Pons (tissue), 1 donor: ENCODE data around the gene IRX3.

Experiments used
- DNase-seq: peaks from one replicate; pipeline ENCODE4 v3.0.0-alpha.2; 2016; ENCODE audit warnings: low spot score

The IRX3 gene

GRCh38 chr16:54290833-54291655 is 4.5 kb upstream of the IRX3 start:
- DNase-seq, result no peak

DNA sequence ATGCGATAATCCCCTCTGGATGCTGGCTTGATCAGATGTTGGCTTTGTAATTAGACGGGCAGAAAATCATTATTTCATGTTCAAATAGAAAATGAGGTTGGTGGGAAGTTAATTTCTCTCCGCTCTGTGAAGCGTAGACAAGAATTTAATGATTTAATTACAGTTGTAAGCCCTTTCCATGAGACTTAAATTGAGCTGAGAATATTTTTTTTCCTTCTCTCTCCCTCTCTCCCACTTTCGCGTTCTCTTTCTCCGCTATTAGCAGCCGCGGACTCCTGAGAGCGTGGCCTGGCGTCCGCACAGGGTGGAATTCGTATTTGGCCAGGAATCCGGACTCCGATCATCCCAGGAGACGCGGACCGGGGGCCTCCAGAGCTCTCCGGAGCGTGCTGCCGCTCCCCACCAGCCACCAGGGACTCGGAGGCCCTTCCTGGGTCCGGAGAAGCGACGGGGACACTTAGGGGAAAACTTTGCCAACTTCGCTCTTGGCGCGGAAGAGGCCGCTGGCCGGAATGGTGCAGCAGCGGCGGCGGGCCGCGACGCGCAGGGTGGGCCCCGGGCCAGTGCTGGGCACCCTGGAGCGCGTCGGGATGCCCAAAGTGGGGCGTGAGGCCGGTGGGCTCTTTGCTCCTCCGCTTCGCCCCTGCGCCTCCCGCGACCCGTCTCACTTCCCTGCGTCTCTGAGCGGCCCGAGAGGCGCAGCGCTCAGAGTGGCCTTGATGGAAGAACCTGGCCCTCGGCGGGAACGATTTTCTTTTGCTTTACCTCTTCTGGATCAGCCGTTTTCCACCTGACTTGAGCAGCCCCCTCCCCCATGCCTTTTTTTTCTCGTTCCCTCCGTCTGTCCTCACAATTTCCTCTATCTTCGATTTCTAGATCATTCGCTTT is 3.6 kb upstream of the IRX3 start:
- DNase-seq, result no peak

DNA sequence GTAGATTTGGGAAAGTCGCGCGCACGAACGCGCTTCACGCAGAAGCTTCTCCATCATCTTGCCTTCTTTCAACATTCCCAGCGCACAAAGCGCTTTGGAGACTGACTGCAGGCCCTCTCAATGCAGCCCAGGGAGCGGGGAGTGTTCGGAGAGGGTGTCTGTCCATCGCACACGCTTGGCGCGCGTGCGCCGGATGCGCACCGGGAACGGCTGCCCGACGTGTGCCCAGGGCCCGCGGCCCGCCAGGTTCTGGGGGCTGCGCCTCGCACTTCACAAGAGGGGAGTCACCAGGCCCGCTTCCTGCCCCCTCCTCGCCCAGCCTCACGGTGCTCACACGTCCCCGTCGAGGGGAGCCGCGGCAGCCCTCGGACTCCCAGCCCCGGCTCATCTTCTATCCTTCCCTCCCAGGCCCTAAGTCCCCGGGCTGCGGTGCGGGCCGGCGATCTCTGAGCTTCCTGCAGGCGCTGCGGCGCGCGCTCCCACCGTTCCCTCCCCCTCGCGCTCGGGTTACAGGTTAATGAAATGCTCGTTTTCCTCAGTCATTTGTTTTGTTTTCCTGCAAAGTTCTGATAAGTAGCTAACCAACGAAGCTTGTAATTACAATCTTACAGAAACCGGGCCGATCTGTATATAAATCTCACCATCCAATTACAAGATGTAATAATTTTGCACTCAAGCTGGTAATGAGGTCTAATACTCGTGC is 2.8 kb upstream of the IRX3 start:
- no peak for DNase-seq

DNA sequence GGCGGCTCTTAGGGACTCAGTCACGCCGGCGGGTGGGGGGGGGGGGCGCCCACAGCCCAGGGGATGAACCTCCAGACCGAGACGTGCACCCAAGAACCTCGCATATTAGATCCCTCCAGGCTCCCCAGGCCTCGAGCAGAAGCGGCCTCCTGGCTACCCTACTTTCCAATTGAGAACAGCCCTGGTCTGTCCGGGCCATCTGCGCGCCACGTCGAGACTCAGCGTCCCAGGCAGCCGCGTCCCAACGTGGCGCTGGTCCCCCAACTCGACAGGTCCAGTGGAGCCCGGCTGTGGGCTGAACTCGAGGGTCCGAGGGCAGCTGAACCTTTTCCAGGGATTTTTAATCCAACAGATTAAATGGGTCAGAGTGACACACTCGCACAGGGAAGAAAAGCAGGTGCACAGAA is 2.3 kb upstream of the IRX3 start:
- DNase-seq, result no peak

DNA sequence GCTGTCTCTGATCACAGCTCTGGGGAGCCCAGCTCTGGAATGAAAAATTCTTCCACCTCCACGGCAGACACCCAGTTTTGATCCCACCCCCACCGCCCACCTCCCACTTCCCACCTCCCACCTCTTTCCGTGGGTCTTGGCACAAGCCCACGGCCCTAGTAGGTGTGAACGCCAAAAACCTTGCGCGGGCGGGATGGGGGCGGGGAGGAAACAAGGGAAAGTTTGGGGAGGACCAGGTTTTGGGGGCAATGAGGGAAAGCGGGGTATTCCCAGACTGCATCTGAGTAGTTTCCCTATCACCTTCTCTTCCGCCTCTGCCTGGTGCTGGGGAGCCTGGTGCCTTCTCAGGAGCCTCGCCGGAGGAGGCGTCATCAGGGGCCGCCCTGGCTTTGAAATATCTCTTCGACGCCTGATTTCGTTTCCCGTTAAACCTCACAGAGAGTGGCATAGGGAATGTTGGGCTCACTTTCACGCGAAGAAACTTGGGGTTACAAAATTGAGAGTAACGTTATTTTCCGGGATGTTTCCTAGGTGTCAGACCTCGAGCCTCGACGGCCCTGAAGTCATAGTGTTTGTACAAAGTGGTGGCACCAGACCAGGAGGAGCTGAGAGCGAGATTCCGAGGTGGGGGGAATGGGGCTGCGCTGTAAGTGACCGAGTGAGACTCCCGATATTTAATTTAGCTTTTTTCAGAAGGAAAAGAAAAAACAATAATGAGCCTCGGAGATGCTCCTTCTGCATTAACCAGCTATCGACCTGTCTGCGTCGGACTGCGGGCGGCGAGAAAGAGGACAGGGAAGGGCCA is 1.6 kb upstream of the IRX3 start:
- DNase-seq, result no peak

- DNase-seq, result no peak
Measured at GRCh38 chr16:54287131-54288029, 793 bp upstream of the IRX3 start.

- no peak for DNase-seq
Measured at GRCh38 chr16:54286090-54286365, 559 bp downstream of the IRX3 start.

- no peak for DNase-seq
Measured at GRCh38 chr16:54285414-54286089, 1.0 kb downstream of the IRX3 start.

DNA sequence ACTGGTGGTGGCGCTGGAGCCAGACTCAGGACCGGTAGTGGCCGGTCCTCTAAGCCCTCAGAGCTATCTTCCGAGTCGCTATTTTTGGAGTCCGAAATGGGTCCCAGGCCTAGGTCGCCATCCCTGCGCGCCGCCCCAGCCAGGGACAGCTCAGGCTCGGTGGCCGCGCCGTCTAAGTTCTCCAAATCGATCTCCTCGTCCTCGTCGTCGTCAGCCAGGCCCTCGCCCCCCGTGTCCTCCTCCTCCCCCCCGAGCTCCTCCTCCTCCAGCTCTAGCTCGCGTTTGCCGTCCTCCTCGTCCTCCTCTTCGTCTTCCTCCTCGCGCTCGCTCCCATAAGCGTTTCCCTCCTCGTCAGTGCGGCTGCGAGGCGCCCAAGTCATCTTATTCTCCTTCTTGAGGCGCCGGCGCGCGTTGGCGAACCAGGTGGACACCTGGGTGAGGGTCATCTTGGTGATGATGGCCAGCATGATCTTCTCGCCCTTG is 1.6 kb downstream of the IRX3 start:
- no peak for DNase-seq

- DNase-seq, result no peak
Measured at GRCh38 chr16:54284319-54284930, 2.2 kb downstream of the IRX3 start.

GRCh38 chr16:54283725-54284318 is 2.8 kb downstream of the IRX3 start:
- DNase-seq, result no peak

DNA sequence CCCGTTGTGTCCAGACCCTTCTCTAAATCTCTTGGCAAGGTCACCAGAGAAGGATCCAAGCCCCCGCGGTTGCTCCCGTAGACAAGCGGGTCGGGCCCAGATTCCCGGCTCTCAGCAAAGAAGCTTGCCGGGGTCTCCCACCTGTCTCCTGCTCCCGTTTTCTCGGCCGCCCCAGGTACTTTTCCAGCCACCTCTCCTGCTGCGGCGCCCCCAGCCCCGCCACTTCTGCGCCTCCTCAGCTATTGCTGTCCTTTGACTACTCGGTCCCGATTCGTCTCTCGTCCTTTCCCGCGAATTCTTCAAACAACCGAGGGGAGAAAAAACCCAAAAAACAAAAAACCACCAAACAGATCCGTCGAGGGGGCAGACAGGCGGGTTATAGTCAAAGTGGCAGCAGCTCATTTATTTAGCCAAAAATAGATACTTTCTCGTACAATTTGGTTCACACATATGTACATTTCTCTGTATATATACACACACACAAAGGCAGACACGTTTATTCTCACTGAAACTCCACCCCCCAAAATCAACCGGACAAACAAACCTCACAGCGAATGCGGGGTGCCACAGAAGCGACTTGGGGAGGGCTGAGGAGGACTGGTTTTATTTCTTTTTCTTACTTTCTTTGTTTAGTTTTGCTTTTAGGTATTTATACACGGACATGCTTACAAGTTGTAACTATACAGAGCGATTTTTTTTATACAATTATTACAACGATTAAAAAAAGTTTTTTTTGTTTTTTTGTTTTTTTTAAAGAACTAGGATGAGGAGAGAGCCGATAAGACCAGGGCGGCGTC is 3.5 kb downstream of the IRX3 start:
- no peak for DNase-seq

DNA sequence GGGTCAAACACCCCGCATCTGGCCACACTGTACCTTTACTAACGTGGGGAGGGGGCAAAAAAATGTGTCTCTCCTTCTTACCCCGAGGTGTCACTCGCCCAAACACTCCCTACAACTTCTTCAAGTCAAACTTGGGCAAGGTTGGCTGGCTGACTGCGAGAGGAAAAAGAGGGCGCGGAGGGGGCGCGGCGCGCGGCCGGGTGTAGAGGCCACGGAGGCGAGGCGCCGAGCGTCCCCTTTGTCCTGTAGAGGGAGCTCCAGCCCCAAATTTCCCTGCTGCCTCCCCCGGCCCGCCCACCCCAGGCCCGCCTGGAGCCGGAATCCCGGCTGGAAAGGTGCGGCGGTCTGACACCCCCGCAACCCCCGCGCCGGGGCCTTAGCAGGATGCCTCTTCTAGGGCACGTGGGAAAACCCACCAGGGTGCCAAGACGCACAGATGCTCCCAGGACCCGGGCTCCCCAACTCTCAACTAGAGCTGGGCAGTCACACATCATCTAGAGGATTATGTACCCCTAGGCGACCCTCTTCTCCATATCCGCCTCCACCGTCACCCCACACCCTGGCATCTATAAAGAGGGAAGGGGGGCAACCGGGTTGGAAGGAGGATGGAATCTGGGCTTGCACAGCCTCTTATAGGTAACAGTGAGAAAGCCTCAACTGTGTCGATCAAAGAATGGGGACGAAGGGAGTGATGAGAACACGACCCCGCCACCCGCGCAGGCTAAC is 4.2 kb downstream of the IRX3 start:
- no peak for DNase-seq

DNA sequence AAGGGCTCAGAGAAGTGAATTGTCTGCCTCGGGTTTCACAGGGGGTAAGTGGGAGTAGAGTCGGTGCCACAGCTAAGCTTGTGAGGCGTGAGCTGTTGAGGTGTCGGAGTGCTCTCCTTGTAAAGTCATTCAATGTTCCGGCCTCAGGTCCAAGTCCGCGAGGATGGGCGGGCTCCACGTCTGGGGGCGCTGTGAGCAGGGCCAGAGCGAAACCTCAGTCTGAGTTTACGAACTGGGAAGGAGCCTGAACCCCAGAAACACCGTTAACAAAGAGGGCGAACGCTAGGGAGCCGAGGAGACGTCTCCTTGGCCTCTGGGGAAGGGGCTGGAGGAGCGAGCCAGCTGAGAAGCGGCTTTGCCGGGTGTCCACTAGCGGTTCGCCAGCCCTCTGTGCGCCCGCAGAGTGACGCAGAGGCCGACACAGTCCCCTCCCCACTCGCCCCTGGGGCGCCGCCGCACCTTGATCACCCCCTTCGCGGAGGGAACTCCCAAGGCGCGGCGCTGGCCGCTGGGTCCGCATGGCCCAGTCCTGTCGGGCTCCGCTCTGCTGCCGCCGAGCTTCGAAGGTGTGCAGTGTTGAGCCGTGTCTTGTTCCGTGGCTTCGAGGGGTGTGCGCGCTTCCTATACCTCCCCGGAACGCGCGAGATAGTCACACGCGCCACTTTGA is 4.9 kb downstream of the IRX3 start:
- no peak for DNase-seq

DNA sequence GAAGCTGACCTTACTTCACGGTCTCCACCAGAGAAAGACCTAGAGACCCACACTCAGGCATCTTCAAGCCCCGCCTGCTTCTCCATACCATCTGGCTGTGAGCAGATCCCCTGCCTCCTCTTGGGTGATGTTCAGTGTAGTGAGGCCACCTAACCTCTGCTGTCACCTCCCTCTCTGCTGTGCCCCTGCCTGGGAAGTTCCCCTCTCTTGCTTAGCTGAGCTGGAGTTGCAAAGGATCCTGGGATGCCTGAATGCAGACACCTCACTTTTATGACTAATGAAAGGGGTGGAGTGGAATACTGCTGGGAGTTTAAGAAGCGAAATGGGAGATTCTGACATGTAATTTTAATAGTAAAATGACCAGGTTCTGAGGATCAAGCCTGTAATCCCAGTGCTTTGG is 5.8 kb downstream of the IRX3 start:
- no peak for DNase-seq

DNA sequence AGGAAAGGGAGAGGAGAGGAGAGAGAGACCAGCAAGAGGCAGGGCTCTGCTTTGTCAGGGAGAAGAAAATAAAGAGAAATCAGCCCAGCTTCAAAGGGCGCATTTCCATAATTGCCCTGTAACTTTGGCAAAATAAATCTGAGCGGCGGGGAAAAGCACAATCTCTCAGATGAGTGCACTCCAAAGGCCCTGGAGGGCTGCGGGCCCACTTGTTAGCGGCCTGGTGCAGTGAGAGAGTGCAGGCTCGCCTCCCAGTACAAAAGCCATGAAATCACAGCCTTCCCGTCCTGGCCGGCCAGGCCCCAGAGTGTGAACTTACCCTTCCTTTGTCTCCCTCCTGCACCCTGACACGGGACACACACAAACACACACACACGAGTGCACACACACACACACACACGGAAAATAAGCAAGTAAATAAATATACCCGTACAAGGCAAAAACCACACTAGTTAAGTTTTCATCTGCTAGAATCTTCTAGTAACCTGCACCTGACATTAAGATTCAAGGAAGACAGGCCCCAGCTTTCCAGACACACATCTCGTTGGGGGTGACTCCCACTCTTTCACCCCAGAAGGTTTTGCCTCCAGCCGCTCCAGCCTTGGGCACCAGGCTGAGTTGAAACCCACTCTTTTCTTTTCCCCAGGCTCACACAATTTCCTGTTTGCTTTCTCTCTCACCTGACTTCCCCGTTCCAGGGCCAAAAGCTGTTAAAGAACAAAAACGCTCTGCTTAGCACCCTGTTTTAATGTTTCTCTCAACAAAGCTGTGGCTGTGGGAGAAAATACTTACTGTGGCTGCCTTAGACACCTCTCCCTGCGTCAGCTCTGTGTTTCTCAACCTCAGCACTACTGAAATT is 8.5 kb downstream of the IRX3 start:
- peak; percentile 8 for DNase-seq
